DOHH2 (cell line): Measurements from ENCODE around the gene ACSF2.

ENCODE experiments used
- CTCF ChIP-seq: fragments of 200-600 bp; sonication (generic); IDR thresholded peaks from one replicate; pipeline ENCODE4 v1.5.1; 2014; ENCODE audit warnings: antibody characterized with exemption, mild to moderate bottlenecking, low read depth, low read length; ENCODE audit not compliant: poor library complexity, severe bottlenecking
- EZH2phosphoT487 ChIP-seq: fragments of 200-600 bp; sonication (generic); IDR thresholded peaks from 2 replicates; pipeline ENCODE4 v1.6.1; 2017; ENCODE audit warnings: borderline replicate concordance, mild to moderate bottlenecking, antibody characterized with exemption, low read length, moderate library complexity, mixed read lengths

GRCh38 chr17:50428831-50429424 is 2.9 kb downstream of the ACSF2 start:
- TF ChIP-seq CTCF (no peak), EZH2phosphoT487 (no peak)
